GM13977 (cell line): Measurements from ENCODE around the gene SLC2A6.

ENCODE experiments used
- DNase-seq: peaks from one replicate; pipeline ENCODE4 v3.0.0; 2012; ENCODE audit warnings: low spot score
- in situ Hi-C: fragments of 300-500 bp; cut with MboI; formaldehyde crosslinking; loops from one replicate; pipeline ENCODE4 v1.12.0; 2022; ENCODE audit warnings: low sequenced_read_pairs, low pct_unique_long_range_greater_than_20kb, mixed read lengths, inconsistent platforms; ENCODE audit not compliant: unreplicated experiment
- TF ChIP-seq, protein P1 (sequence below): IDR thresholded peaks from 2 replicates; pipeline ENCODE4 v1.5.1; 2012; ENCODE audit warnings: mild to moderate bottlenecking, control low read depth; ENCODE audit not compliant: insufficient read depth; ENCODE audit errors: extremely low read depth, missing control alignments

SLC2A6 gene

DNA sequence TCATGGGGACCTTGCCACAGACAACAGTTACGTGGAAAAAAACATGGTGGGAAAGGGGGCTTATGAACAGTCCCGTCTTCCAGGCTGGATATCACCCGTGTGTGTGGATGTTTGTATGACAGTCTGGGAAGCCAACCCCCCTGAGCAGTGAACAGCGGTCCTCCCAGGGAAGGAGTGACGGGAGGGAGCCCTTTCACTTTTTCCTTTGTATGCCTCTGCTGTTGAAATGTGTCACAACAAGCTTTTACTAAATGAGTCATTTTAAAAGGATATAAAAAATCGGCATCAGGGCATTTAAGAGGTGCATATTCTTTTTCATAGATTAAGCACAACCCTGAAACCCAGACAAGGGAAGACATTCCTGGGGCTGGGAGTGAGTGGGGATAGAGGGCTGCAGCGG, 40.8 kb upstream of the SLC2A6 start:
- TF ChIP-seq, protein P1, sequence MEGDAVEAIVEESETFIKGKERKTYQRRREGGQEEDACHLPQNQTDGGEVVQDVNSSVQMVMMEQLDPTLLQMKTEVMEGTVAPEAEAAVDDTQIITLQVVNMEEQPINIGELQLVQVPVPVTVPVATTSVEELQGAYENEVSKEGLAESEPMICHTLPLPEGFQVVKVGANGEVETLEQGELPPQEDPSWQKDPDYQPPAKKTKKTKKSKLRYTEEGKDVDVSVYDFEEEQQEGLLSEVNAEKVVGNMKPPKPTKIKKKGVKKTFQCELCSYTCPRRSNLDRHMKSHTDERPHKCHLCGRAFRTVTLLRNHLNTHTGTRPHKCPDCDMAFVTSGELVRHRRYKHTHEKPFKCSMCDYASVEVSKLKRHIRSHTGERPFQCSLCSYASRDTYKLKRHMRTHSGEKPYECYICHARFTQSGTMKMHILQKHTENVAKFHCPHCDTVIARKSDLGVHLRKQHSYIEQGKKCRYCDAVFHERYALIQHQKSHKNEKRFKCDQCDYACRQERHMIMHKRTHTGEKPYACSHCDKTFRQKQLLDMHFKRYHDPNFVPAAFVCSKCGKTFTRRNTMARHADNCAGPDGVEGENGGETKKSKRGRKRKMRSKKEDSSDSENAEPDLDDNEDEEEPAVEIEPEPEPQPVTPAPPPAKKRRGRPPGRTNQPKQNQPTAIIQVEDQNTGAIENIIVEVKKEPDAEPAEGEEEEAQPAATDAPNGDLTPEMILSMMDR: no peak
- in situ Hi-C loops: no loop called here
- DNase-seq: no peak

DNA sequence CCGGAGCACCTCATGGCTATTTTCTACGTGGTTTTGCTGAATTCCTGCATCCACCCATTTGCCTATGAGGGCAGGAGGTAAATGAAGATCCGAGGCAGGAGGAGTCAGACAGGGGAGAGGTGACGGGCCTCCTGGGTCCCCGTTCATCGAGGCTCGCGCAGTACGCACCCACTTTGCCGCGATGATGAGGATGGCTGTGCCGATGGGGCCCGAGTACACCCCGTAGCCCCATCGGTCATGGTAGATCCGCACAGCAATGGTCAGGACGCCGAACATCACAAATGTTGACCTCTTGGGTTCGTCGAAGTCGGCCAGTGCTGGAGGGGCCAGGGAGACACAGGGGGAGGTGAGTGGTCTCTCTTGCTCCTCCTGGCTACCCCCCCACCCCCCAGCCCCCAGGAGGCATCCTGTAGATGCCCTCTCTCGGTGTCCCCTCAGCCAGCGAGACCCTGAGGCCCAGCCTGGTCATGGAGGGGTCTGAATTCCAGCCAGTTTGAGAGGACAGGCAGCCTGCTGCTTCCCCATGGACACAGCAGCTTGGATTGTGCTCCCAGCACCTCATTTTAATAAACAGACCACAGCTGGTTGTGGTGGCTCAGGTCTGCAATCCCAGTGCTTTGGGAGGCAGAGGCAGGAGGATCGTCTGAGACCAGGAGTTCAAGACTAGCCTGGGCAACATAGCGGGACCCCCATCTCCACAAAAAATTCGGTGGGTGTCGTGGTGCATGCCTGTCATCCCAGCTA, 40.0 kb upstream of the SLC2A6 start:
- TF ChIP-seq, protein P1: no peak
- no peak for DNase-seq
- in situ Hi-C loops: no loop called here

DNA sequence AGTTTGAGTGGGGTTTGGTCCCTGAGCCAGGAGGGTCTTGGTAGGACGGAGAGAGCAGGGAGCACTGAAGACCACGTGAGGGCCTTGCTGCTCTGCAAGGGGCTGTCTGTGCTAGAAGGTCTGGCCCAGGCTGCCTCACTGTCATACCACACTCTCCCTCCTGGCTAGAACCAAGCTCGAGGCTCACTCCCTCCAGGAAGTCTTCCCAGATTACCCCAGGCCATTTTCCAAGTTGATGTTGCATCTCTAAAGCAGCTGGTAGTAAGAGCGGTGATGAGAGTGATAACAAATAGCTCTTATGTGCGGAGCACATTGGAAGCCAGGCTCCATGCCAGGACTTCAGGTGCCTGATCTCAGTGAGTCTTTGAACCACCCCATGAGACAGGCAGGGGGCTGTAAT, 39.3 kb upstream of the SLC2A6 start:
- in situ Hi-C loops: no loop called here
- TF ChIP-seq, protein P1: no peak
- DNase-seq: no peak

DNA sequence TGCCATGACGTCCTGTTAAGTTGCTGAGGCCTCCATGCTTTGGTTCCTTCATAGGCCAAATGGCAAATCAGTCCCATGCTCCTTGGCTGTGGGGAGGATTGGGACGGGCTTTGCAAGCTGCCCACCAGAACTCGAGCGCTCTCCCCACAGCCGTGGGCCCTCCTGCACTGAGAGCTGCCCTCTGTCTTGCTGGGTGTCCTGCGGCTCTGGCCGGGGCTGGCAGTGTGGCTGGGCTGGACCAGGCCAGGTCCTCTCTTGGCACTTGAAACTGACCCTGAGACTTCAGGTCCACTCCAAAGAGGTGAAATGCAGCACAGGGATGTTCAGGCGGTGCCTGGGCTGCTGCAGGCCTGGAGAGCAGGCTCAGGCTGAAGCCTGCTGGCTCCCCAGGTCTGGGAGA, 38.8 kb upstream of the SLC2A6 start:
- TF ChIP-seq, protein P1: no peak
- in situ Hi-C loops: no loop called here
- DNase-seq: no peak

DNA sequence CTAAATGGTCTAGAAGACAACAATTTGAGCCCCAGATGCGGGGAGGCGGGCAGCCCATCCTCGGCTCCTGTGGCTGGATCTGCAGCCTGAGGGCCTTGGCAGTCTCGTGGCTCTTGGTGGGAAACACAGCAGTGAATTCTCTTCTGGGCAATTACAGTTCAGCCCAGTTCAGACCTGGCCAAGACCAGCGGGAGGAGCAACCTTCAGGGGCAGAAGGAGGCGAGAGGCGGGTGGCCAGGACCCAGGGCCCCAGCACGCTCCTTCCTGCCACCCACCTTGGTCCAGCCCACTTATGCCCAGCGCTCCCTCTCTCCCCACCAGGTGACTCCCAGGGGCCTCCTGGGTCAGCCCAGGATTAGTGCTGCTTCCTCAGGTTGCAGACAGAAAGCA, 38.1 kb upstream of the SLC2A6 start:
- DNase-seq: no peak
- TF ChIP-seq, protein P1: no peak
- in situ Hi-C loops: no loop called here

DNA sequence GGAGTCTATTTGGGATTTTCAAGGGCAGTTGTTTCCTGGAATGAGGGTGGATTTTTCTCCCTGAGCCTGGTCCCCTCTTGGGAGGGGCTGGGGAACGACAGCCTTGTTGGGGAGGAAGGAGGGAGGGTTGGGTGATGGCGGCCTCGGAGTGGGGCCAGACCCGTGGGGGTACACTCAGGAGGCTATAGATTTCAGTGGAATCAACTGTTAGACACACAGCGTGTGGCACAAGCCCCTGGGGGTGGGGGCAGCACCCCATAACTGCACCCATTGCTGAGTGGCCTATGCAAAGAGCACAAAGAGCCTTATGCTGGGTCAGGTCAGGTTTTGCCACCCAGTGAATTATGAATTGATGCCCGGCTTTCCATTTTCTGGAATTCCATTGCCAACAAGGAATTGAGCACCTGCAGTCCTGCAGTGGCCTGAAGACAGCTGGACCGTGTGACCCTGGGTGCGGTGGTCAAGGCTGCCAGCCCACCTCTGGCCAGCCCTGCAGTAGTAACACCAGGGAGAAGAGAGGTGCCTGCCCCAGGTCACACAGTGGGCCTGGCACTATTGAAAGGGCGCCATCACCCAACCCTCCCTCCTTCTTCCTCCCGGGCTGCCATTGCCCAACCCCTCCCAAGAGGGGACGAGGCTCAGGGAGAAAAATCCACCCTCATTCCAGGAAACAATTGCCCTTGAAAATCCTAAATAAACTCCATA, 37.5 kb upstream of the SLC2A6 start:
- DNase-seq: no peak
- in situ Hi-C loops: no loop called here
- TF ChIP-seq, protein P1: no peak
